Keratinocyte (primary cell): ENCODE results near the gene CFAP77.

Experiments used
- CTCF ChIP-seq, 3 experiments: IDR thresholded peaks in 1 of 3; conservative IDR thresholded peaks in 1 of 3; optimal IDR thresholded peaks in 1 of 3; 2 replicates in 2 of 3; 3 replicates in 1 of 3; pipeline versions ENCODE3 to v1.5.1; 2011; ENCODE audit warnings: low read length in 3 of 3, mild to moderate bottlenecking in 3 of 3, moderate library complexity in 2 of 3, control low read depth in 1 of 3, inconsistent platforms in 1 of 3; ENCODE audit not compliant: insufficient read depth in 2 of 3; ENCODE audit errors: extremely low read depth in 1 of 3
- EZH2 ChIP-seq: IDR thresholded peaks from one replicate; pipeline ENCODE4 v1.6.1; 2012; ENCODE audit warnings: inconsistent platforms, mild to moderate bottlenecking, low read length, moderate library complexity

GRCh38 chr9:132547052-132547431, 137.0 kb downstream of the CFAP77 start:
- TF ChIP-seq CTCF (optimal IDR thresholded peaks at IDR 0.05 in 1 of 3, IDR thresholded peaks at IDR 0.05 in 1 of 3, conservative IDR thresholded peaks at IDR 0.05 in 1 of 3; ENCODE audit: extremely low read depth in 1 of 3, insufficient read depth in 2 of 3, low read length in 3 of 3), result no peak
- no peak for TF ChIP-seq EZH2
